HG02970 (cell line): ENCODE measurements around the gene MARCKS.

ENCODE experiments used
- ATAC-seq: cut with Tn5 transposase; IDR thresholded peaks from one replicate; pipeline ENCODE4 v1.9.1; 2021; ENCODE audit warnings: mild to moderate bottlenecking, moderate library complexity, moderate number of reproducible peaks; ENCODE audit not compliant: unreplicated experiment, low FRiP score

MARCKS gene

DNA sequence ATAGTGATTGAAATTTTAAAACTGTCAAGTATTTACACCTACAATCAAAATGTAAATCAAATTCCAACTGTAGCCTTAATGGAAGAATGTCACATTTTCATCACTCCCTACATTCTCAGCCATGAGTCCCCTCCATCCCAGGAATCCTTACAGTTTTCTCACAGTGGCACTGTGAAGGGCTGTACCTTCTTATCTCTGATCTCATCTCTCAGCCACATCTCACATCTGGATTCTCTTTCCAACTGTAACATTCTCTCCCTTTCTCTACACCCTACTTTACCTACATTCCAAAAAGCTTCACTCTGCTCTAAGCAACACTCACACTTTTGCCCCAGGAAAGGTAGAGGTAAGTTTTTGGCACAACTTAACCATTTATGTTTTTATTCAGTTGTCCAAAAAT, 8.9 kb upstream of the MARCKS start:
- ATAC-seq: no peak

DNA sequence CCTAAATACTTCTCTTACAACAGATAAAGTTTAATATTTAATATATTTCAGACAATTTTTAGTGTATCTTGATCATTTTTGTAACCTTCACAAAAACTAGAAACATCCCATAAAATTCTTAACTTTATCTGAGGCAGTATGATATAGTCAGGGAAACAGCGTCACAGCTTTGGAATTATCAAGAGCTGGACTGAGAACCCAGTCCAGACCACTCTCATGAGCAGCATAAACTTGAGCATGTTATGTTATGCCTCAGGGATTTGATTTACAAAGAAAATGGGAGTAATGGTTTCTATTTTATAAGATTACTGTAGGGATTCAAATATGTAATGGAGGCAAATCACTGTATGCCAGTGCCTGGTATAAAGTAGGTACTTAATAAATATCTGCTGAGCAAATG, 8.3 kb upstream of the MARCKS start:
- no peak for ATAC-seq

DNA sequence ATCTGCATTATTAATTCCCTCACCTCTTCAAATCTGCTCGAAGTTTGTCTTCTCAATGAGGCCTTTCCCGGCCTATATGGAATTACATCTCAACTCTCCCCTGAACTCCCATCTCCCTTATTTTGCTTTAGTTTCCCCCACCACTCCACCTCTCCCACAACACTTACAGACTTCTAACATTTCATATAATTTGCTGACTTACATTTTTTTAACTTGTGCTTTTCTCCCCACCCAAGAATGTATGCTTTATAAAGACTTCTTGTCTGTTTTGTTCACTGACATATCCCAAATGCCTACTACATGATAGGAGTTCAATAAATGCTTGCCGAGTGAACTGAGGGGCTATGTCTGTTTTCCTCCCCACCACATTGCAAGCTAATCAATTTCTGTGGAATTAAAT, 3.9 kb upstream of the MARCKS start:
- ATAC-seq: no peak

DNA sequence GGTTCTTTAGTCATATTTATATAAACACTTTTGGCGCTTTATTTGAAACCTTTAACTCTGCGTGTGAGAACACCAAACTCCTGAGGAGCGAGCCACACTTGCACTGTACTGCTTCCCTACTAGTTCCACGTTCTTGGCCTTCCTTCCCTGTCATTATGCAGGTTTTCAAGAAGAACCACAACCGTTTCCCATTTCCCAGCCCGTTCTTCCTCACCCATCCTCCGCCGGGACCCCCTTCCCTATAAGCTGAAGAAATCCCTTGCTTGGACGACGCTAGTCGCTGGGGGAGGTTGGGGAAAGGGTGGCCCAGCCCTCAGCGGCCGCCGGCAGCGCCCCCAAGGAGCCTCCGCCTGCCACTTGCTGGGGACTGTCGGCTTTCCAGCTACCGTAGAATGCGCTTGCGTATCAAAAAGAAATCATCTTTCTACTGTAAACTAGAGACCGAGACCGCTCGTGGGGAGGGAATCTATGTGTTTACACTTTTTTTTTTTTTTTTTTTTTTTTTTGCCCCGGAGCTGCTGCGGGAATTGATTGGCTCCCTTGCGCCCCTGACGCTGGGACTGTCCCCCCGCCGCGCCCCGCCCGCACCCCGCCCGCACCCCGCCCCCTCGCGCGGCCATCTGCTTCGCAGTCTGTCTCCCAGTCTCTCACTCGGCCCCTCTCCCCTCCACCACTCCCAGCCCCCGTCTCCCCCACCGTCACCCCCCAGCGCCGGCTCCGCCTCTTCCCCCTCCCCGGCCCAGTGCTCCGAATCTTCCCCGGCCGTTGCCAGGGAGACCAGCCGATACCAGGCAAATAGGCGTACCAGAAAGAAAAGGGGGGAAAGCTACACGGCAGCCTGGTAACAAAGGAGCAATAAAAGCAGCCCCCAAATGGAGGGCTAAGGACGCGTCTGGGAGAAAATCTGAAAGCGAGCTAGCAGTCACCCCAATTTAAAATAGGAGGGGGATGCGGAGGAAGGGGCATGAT, 2.3 kb upstream of the MARCKS start:
- no peak for ATAC-seq

DNA sequence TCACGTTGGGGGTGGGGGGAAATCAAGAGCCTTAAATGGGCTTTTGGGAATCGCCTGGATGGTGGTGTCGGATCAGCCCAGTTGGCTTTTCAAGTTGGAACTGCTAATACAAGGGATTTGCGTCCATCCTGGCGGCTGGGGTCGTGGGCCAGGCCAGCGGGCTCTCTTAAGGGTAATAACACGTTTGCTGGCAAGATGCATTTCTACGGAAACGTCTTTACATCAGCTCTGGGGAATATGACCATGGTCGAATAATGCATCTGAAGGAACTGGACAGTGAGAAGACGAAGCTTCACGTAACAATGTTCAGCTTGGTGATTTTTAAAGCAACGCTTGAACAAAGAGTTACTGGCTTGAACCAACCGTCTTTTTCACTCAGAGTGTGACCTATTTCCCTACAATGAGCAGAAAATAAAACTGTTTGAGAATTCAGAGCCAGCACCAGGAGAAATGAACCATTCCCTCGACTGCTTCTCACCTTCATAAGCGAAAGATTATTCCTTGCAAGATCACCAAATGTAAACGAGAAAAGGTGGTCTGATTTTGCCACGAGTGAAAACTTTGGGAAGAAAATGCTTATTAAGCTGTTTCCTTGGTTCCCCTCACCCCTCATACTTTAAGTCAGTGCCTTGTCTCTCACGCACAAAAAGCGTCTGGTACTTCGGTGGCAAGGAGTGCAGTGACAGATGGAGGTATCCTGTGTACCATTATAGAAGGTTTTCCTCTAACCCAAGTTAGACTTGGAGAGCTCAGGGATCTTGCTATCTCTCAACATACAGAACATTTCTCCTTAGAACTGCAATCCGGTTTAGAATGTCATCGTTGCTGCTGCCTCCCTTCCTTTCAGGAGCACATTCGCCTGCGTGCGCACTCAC, 1.4 kb upstream of the MARCKS start:
- ATAC-seq: no peak

DNA sequence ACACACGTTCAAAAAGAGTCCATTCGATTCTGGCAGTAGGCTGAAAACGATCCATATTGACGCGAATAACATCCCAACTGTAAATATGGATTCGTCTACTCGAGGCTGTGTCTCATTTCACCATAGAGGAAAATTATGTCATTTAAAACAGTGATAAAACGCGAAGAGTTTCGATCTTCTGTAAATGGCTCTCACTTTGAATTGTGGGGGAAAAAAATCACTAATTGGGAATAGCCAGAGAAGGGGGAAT, 845 bp upstream of the MARCKS start:
- ATAC-seq: no peak

DNA sequence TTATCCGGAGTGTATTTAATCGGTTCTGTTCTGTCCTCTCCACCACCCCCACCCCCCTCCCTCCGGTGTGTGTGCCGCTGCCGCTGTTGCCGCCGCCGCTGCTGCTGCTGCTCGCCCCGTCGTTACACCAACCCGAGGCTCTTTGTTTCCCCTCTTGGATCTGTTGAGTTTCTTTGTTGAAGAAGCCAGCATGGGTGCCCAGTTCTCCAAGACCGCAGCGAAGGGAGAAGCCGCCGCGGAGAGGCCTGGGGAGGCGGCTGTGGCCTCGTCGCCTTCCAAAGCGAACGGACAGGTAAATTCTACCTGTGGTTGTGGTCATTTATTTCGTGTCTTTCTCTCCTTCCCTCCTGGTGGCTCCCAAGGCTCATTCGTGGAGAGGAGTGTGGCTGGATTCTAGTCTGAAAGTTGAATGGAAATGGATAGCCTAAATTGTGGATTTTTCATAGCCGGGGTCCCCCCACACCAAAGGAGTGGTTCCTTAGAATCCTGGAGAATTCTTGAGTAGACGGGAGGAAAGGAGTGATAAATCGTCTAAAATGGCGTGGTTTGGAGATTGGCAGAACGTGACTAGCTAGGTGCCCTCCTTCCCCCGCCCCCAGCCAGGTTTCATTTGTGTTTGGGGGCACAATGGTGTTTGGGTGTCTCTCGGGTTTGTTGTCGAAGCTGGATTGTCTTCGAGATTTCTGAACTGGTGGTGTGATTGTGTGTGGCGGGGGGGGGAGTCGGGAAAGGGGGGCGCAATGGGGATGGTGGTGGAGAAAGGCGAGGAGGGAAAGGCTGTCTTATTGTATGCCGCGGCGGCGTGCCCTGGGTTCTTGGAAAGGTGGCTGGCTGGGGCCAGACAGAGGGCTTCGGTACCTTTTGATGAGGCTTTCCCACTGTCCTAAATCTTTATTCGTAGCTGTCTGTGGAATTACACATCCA, 673 bp downstream of the MARCKS start:
- no peak for ATAC-seq

DNA sequence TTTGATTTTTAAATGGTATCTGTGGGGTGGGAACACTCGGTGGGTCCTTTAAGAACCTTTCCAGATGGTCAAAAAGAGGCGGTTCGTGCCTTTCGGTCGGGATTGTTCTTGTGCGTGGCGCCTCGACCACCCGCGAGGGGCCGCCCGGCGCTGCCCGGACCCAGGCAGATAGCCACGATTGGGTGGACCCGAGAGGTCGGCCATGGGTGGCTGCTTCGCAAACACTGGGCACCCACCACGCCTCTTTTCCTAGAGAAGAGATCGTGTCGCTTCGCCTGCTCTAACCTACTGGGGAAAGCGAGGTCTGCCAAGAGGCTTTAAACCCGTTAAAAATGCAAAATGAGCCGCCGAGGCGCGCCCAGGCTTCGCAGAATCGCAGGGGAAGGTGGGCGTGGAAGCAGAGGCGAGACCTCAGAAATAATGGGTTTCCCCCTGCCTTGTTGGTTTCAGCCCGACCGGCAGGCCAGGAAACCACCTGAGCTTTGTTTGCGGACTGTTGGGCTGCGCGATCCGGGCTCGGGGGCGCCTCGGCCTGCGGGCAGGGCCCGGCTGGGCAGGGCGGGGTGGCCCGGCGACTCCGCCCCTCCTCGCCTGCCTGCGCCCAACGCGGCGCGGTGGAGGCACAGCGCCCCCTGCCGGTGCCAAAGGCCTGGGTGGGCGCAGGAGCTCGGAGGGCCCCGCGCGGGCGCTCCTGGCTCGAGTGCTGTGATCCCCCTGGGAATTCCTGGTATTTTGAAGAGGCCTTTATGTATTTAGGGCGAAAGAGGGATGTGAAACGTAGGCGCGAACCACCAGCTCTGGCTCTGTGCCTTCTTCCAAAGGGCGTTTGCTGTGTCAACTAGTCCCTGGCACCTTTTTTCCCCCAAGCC, 1.6 kb downstream of the MARCKS start:
- peak; percentile 90 for ATAC-seq

DNA sequence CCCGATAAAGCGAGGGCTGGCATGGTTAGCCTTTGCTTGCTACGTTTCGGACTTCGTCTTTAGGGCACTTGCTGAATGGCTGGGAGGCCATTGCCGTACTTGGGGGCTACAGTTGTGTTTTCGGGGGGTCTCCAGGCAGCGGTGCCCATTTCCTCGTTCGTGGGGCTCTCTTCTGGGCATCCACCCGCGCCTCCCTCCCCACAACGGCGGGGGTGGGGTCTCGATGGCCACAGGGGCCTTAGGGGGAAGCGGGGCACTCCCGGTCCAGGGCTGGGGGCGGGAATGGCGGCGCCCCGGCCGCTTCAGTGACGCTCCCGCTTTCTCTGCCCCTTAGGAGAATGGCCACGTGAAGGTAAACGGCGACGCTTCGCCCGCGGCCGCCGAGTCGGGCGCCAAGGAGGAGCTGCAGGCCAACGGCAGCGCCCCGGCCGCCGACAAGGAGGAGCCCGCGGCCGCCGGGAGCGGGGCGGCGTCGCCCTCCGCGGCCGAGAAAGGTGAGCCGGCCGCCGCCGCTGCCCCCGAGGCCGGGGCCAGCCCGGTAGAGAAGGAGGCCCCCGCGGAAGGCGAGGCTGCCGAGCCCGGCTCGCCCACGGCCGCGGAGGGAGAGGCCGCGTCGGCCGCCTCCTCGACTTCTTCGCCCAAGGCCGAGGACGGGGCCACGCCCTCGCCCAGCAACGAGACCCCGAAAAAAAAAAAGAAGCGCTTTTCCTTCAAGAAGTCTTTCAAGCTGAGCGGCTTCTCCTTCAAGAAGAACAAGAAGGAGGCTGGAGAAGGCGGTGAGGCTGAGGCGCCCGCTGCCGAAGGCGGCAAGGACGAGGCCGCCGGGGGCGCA, 2.4 kb downstream of the MARCKS start:
- ATAC-seq: no peak

DNA sequence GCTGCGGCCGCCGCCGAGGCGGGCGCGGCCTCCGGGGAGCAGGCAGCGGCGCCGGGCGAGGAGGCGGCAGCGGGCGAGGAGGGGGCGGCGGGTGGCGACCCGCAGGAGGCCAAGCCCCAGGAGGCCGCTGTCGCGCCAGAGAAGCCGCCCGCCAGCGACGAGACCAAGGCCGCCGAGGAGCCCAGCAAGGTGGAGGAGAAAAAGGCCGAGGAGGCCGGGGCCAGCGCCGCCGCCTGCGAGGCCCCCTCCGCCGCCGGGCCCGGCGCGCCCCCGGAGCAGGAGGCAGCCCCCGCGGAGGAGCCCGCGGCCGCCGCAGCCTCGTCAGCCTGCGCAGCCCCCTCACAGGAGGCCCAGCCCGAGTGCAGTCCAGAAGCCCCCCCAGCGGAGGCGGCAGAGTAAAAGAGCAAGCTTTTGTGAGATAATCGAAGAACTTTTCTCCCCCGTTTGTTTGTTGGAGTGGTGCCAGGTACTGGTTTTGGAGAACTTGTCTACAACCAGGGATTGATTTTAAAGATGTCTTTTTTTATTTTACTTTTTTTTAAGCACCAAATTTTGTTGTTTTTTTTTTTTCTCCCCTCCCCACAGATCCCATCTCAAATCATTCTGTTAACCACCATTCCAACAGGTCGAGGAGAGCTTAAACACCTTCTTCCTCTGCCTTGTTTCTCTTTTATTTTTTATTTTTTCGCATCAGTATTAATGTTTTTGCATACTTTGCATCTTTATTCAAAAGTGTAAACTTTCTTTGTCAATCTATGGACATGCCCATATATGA, 3.2 kb downstream of the MARCKS start:
- ATAC-seq: no peak

DNA sequence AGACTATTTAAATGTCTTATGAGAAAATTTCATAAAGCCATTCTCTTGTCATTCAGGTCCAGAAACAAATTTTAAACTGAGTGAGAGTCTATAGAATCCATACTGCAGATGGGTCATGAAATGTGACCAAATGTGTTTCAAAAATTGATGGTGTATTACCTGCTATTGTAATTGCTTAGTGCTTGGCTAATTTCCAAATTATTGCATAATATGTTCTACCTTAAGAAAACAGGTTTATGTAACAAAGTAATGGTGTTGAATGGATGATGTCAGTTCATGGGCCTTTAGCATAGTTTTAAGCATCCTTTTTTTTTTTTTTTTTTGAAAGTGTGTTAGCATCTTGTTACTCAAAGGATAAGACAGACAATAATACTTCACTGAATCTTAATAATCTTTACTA, 5.0 kb downstream of the MARCKS start:
- no peak for ATAC-seq

DNA sequence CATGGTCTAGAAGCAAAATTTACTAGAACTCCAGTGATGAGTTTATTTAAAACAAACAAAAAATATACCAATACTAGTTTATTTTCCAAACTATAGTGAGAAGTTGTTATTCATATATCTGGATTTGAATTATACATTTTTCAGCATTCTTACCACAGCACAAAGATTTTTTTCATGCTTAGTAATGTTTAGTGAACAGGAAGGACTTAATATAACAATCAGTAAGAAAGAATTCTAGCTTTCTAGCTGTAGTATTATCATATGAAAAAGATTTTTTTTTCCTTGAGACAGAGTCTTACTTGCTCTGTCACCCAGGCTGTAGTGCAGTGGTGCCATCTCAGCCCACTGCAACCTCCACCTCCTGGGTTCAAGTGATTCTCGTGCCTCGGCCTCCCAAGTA, 13.8 kb downstream of the MARCKS start:
- ATAC-seq: no peak

DNA sequence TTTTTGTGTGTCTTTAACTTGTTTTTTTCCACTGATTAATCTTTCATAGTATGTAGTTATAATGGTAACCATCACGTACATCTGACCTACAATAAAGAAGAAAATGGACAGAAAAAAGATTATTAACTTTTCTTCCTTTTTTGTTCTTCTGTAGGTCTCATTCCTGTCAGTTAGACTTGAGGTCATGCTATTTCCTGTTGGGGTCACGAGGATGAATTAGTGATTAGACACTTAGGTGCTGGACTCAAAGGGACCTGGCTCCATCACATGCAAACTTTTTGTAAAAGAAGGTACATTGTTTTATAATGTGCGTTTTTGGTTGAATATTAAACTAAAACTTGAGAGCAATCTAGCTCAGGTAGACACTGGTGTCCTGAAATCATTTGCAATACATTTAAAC, 14.8 kb downstream of the MARCKS start:
- ATAC-seq: no peak

DNA sequence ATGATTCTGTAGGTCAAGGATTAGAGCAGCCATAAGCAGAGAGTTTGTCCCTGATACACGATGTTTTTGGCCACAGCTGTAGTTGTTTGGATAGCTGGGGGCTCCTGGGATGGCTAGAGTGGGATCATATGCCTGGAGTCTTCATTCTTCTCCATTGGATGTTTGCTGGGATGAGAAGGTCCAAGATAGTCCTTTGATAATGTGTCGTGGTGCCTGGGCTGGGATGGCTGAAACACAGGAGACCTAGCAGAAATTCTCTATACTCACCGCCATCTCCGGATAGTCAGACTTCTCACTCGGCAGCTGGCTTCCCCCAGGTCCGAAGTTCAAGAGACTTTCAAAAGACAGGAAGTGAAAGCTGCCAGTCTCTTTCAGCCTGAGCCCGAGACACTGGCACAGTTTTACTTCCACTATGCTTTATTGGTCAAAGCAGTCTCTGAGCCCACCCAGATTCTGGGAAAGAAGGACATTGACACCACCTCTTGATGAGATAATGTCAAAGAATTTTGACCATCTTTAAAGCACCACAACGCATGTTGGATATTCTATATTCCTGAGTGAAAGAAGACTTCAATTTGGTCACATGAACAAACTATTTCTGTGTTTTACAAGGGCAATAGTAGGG, 16.0 kb downstream of the MARCKS start:
- ATAC-seq: peak; percentile 83

DNA sequence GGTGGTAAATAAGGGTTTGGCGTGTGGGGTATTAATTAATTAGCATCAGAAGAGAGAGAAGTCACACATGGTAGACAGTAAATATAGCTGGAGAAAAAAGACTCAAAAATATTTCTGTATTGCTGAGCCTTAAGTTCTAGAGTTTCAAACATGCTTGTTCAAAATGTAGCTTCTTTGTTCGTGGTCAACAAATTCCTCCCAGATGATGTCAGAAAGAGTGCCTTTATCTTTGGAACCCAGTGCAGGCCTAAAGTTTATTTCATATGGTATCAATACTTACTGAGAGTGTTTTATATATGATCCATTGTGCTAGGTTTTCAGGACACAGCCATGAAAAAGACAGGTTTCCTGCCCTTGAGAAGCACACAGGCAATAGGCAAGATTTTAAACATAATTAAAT, 18.3 kb downstream of the MARCKS start:
- ATAC-seq: no peak

DNA sequence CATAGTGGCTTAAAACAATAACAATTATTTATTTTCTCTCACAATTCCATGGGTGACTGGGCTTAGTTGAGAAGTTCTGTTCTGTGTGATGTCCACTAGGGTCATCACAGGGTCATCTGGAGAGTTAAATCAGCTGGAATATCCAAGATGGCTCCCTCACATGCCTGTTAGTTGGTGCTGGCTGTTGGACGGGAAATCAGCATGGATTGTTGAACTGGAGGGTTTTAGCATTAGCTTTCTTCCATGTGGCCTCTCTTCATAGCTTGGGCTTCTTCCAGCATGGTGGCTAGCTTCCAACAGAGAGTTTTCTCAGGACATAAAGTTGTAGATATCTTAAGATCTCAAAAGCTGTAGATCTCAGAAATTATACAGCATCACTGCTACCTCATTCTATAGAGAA, 19.6 kb downstream of the MARCKS start:
- no peak for ATAC-seq

DNA sequence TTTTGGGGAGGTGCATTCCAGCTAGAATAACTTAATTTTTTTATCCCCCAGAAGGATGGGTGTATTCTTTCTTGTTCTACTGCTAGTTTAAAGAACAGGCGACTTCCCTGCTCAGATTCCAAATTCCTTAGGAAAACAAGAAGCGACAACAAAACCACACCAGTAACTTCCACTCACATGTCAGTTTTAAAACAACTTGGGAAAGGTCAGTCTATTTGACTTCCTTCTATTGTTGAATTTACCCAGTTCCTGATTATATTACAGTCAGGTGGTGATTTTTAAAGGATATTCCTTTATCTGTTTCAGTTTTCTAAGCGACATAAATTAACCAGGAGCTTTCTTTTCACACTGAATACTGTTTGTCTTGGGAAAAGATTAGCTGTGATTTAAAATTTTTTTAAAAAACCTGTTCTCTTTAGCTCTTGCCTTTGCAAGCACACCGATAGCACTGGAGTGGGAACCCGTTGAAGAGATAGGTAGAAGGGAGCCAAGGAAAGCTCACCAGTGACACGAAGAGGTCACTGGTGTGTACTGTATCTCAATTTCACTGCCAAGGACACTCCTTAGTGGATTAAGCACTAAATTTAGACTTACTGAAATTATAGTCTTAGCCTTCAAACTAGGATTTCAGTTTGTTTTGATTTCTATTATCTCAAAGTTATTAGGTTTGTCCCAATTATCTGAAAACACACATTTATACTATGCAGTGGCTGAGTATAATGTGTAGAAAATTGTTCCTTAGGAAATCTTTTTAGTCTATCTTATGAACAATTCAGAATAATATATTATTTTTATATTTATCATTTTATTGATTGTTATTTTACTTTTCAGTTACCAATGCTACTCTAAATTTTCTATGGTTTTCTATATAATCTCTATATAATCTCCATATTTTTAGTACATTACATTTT, 22.3 kb downstream of the MARCKS start:
- ATAC-seq: peak; percentile 94
